GM12878 (cell line): ENCODE data around the gene POLN. TPM values are rescaled to one million over a fixed set of nuclear protein-coding genes. Genes with fewer than 3 reads are reported as not detected.

Source experiments
- ATAC-seq: fragments of 200-7000 bp; cut with Tn5 transposase; 3 replicates; pipeline ENCODE4 v1.9.1; 2020; ENCODE audit warnings: mild to moderate bottlenecking, moderate library complexity
- BruUV-seq: library from RNA; stranded (reverse); fragments of 400-500 nt; replicated peaks from 2 replicates; lab custom pipeline; 2021; lab: Mats Ljungman, UMichigan
- CTCF ChIA-PET: fragments of 300-600 bp; sonication (Branson Sonifier 250); formaldehyde crosslinking; extraction: SDS; loops from one replicate; lab custom pipeline; 2021; ENCODE audit warnings: inconsistent platforms; lab: Yijun Ruan, JAX
- POLR2A ChIA-PET: fragments of 350-600 bp; formaldehyde crosslinking; extraction: SDS; loops from one replicate; lab custom pipeline; 2021; ENCODE audit warnings: inconsistent platforms; lab: Charles Lee
- RAD21 ChIA-PET: fragments of 300-600 bp; sonication (Branson Sonifier 250); formaldehyde crosslinking; loops from one replicate; lab custom pipeline; 2023; ENCODE audit warnings: antibody characterized with exemption; ENCODE audit not compliant: unreplicated experiment; lab: Charles Lee
- SMC1A ChIA-PET: fragments of 300-600 bp; sonication (Branson Sonifier 250); formaldehyde crosslinking; loops from one replicate; lab custom pipeline; 2023; ENCODE audit not compliant: unreplicated experiment, uncharacterized antibody; lab: Charles Lee
- DNase-seq: peaks from one replicate; pipeline ENCODE4 v3.0.0-alpha.2; 2011; ENCODE audit warnings: low read depth, low spot score
- FAIRE-seq: peaks from 3 replicates; lab custom pipeline; 2011; peaks lifted over from hg19 to GRCh38; lab: Jason Lieb, UNC
- H2AFZ ChIP-seq: 2 replicates; pipeline ENCODE4 v1.6.0; 2011; ENCODE audit warnings: low read depth, low read length, control low read depth; ENCODE audit not compliant: control insufficient read depth
- H3K27ac ChIP-seq: 2 replicates; pipeline ENCODE4 v1.5.1; 2011; ENCODE audit warnings: control low read depth; ENCODE audit not compliant: control insufficient read depth, insufficient read depth
- H3K27me3 ChIP-seq, 2 experiments: replicated peaks in 1 of 2; 2 replicates each; pipeline versions ENCODE4 v1.6.0 to v1.6.1; 2011; ENCODE audit warnings: low read length in 1 of 2; ENCODE audit not compliant: control insufficient read depth in 2 of 2, insufficient read depth in 2 of 2
- H3K36me3 ChIP-seq, 2 experiments: 2 replicates each; pipeline ENCODE4 v1.5.1; 2011; ENCODE audit warnings: low read length in 1 of 2; ENCODE audit not compliant: control insufficient read depth in 2 of 2, insufficient read depth in 2 of 2
- H3K4me1 ChIP-seq: 2 replicates; pipeline ENCODE4 v1.6.1; 2011; ENCODE audit warnings: mild to moderate bottlenecking, low read length, moderate library complexity, mixed read lengths; ENCODE audit not compliant: control insufficient read depth, insufficient read depth
- H3K4me2 ChIP-seq: 2 replicates; pipeline ENCODE4 v1.6.0; 2011; ENCODE audit warnings: control low read depth; ENCODE audit not compliant: control insufficient read depth, insufficient read depth
- H3K4me3 ChIP-seq: fragments of 200-600 bp; sonication (generic); 2 replicates; pipeline ENCODE4 v1.5.1; 2016
- H3K79me2 ChIP-seq: 2 replicates; pipeline ENCODE4 v1.6.0; 2011; ENCODE audit warnings: low read length; ENCODE audit not compliant: control insufficient read depth, insufficient read depth
- H3K9ac ChIP-seq: 2 replicates; pipeline ENCODE4 v1.8.0; 2011; ENCODE audit warnings: low read length, control low read depth, mixed read lengths; ENCODE audit not compliant: control insufficient read depth, insufficient read depth
- H3K9me3 ChIP-seq: replicated peaks from 3 replicates; pipeline ENCODE4 v1.5.1; 2011; ENCODE audit warnings: mild to moderate bottlenecking, low read length; ENCODE audit not compliant: control insufficient read depth, insufficient read depth
- H4K20me1 ChIP-seq: 2 replicates; pipeline ENCODE4 v1.6.0; 2011; ENCODE audit not compliant: control insufficient read depth, insufficient read depth
- CHD4 ChIP-seq: fragments of 200-600 bp; sonication (generic); IDR thresholded peaks from 2 replicates; pipeline ENCODE4 v1.6.1; 2016; ENCODE audit warnings: mild to moderate bottlenecking
- CTCF ChIP-seq, 3 experiments: IDR thresholded peaks in 2 of 3; conservative IDR thresholded peaks in 1 of 3; 2 replicates each; pipeline ENCODE4 v1.5.1; 2011; ENCODE audit warnings: low read depth in 3 of 3, low read length in 3 of 3, mild to moderate bottlenecking in 3 of 3, control low read depth in 2 of 3, moderate library complexity in 2 of 3, inconsistent platforms in 1 of 3, mixed read lengths in 1 of 3; ENCODE audit not compliant: control insufficient read depth in 2 of 3, insufficient read depth in 1 of 3; ENCODE audit errors: extremely low read depth in 1 of 3
- LARP7 ChIP-seq: fragments of 450-650 bp; IDR thresholded peaks from 2 replicates; pipeline ENCODE4 v1.6.1; 2017; ENCODE audit warnings: mild to moderate bottlenecking
- RAD21 ChIP-seq: IDR thresholded peaks from 2 replicates; pipeline ENCODE4 v1.6.1; 2011; ENCODE audit warnings: mild to moderate bottlenecking, low read depth, low read length, moderate library complexity; ENCODE audit not compliant: insufficient read depth
- SMC3 ChIP-seq: IDR thresholded peaks from 2 replicates; pipeline ENCODE4 v1.6.1; 2011; ENCODE audit warnings: low read length, improper control_type of control experiment, borderline replicate concordance
- STAT1 ChIP-seq: fragments of 450-650 bp; conservative IDR thresholded peaks from 2 replicates; pipeline ENCODE4 v1.6.1; 2014; ENCODE audit warnings: antibody characterized with exemption, mild to moderate bottlenecking
- ZNF687 ChIP-seq: fragments of 450-650 bp; IDR thresholded peaks from 2 replicates; pipeline ENCODE4 v1.6.1; 2017; ENCODE audit warnings: mild to moderate bottlenecking, moderate library complexity
- WGBS: methylation state at CpG from one replicate; pipeline ENCODE4 v1.1.6; 2016; ENCODE audit warnings: low lambda C conversion rate; ENCODE audit not compliant: insufficient replicate concordance, insufficient coverage; ENCODE audit errors: missing lambda C conversion rate; 5-methylcytosine and 5-hydroxymethylcytosine counted together
- in situ Hi-C: fragments of 300-500 bp; cut with MboI; formaldehyde crosslinking; loops from 9 replicates; pipeline ENCODE4 v1.14.3; 2018; ENCODE audit warnings: mixed read lengths
- intact Hi-C: fragments of 100-400 bp; cut with micrococcal nuclease; formaldehyde crosslinking; loops from one replicate; pipeline ENCODE4 v1.14.2; 2022; ENCODE audit not compliant: unreplicated experiment
- polyA plus RNA-seq, 11 experiments: library from polyadenylated mRNA; depleted of rRNA in 4 of 11; unstranded in 6 of 11; stranded (reverse) in 5 of 11; fragments of >200 nt; fragmentation: Nextera tagmentation in 4 of 11; fragmentation: Illumina TruSeq in 1 of 11; extraction: Ambion mirVana in 4 of 11; extraction: Trizol in 1 of 11; gene quantifications; 1 replicate in 1 of 11; 2 replicates in 10 of 11; pipeline versions ENCODE4 v1.2.1 to v1.2.3, GENCODE V29; 2011 to 2016; ENCODE audit warnings: inconsistent platforms in 2 of 11, missing spikeins in 2 of 11, low read depth in 1 of 11
- total RNA-seq, 4 experiments: library from RNA; depleted of rRNA in 3 of 4; stranded (reverse); fragments of >200 nt in 3 of 4; fragmentation: Illumina TruSeq in 1 of 4; extraction: Trizol in 1 of 4; gene quantifications; 2 replicates each; pipeline versions ENCODE4 v1.2.1 to v1.2.3, GENCODE V29; 2013 to 2021

The POLN gene
- total and polyA plus RNA-seq, 10 of the 15 experiments (the other 5 are each of a cell fraction or from before 2014, with no cell fraction given): 0.09 to 2.0 (median 0.95) TPM; not detected in 1

GRCh38 chr4:2186865-2187172, 55.1 kb downstream of the POLN start (continued):
- TF ChIP-seq ZNF687 (no peak), STAT1 (no peak), LARP7 (no peak)

GRCh38 chr4:2186133-2186864, 55.6 kb downstream of the POLN start:
- in situ Hi-C loops: no loop called here
- H3K79me2 ChIP-seq: no peaks in the 10 kb centered on the region
- no peaks in the 10 kb centered on the region for H4K20me1 ChIP-seq
- no peaks in the 10 kb centered on the region for H3K4me1 ChIP-seq
- ChIA-PET POLR2A (no interaction called here), CTCF (interaction anchor here (0.9 kb wide), 1 partner anchor 171 kb away, joined by 3 read pairs; no protein-coding TSS in a partner anchor), RAD21 (no interaction called here), SMC1A (interaction anchor here (0.9 kb wide), 1 partner anchor 992 kb away, joined by 3 read pairs; no protein-coding TSS in a partner anchor)
- TF ChIP-seq RAD21 (peak; percentile 76), CHD4 (no peak), SMC3 (peak; percentile 35; the same call in 1 of the 2 replicates), CTCF (IDR thresholded peaks at IDR 0.05 in 2 of 3, conservative IDR thresholded peaks at IDR 0.05 in 1 of 3; ENCODE audit: control insufficient read depth in 2 of 3, extremely low read depth in 1 of 3, insufficient read depth in 1 of 3, low read depth in 3 of 3, low read length in 3 of 3) (peak; percentile 42 to 55 (median 47))
- no TSS peak for BruUV-seq
- peak; percentile 74 for ATAC-seq
- no peak overlapping the region for H3K27ac ChIP-seq
- no peak overlapping the region for H3K4me2 ChIP-seq
- intact Hi-C loops: loop anchor here (5.0 to 10.0 kb wide), 3 partner anchors 181 to 439 kb away; partner anchors contain the start of gene NELFA
- no peak overlapping the region for H3K4me3 ChIP-seq
- no peak overlapping the region for H3K9ac ChIP-seq
- H3K36me3 ChIP-seq: no peaks in the 10 kb centered on the region
- no peak overlapping the region for H2AFZ ChIP-seq
- DNase-seq: no peak
- peak; percentile 41 for FAIRE-seq
- H3K27me3 ChIP-seq: no peaks in the 10 kb centered on the region
- H3K9me3 ChIP-seq: no peaks in the 10 kb centered on the region
- 31% methylated on average over 9 of the region's 9 CpGs for WGBS
